NCI-H345 (cell line): ENCODE data around the gene NR2F6.

Source experiments
- DNase-seq: peaks from one replicate; lab custom pipeline; 2025; lab: John Stamatoyannopoulos, UW

The NR2F6 gene

DNA sequence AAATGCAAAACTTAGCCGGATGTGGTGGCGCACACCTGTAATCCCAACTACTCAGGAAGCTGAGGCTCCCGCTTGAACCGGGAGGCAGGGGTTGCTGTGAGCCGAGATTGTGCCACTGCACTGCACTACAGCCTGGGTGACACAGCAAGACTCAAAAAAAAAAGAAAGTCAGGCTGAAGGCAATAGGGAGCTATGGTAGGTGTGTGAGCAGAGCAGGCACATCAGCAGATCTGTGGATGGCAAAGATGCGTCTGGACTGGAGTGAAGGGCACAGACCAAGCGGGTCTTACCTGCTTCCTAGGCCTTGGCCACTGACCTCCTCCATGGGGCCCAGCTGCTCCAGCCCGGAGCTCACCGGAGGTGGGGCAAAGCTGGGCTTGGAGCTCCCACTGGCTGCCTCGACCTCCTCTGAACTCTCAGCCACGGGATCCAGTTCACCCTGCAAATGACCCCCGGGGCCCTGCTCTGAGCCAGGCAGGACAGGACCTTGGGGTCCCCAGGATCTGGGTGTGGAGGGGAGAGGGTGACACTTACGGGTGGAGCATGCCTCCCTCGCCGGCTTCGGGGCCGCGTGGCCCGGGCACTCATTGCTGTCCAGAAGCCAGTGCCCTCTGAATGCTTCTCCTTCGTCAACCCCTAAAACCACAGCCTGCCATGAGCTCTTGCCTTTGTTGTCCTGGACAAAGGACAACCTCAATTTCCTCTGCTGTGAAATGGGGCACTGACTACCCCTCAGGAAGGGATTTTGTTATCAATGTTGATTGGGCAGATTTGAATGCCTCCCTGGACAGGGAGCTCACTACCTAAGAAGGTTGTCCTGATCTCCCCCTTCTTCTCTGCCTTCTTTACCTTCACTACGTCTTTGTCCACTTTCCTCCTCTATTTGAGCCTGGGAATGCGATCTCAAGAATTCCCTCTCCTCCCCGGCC is 18.3 kb upstream of the NR2F6 start:
- DNase-seq = no peak

DNA sequence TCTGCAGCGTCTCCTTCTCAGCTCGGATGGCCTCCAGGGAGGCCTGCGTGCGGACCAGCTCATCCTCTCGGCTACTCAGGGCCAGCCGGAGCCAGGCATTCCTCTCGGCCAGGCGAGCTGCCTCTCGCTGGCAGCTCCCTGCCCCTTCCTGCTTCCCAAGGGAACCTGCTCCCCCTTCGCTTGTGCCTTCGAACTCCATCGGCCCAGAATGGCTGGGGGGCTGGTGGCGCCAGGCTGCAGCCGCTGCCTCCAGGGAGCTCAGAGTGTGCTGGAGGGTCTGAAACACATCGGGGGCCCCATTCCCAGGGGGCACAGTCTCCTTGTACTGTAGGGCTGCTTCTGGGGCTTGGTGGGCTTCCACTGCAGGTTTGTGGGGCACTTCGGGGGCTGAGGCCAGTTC is 16.8 kb upstream of the NR2F6 start:
- DNase-seq = no peak

DNA sequence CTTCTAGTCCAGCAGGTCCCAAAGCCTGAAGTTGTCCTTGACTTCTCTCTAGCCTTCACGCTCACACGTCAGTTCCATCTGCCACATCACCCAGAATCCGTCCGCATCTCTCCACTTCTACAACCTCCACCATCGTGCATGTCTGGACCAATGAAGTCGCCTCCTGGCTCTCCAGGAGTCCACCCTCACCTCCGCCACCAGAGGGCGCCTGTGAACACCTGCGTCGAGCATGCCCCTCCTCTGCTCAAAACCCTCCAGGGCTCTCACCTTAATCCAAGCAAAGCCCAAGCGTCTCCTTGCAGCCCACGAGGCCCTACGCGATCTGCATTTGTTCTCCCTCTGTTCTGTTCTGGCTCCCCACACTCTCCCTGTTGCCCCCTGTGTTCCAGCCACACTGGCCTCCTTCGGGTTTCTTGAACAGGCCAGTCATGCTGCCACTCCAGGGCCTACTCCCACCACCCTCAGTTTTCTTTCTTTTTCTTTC is 15.2 kb upstream of the NR2F6 start:
- DNase-seq = peak; percentile 74

DNA sequence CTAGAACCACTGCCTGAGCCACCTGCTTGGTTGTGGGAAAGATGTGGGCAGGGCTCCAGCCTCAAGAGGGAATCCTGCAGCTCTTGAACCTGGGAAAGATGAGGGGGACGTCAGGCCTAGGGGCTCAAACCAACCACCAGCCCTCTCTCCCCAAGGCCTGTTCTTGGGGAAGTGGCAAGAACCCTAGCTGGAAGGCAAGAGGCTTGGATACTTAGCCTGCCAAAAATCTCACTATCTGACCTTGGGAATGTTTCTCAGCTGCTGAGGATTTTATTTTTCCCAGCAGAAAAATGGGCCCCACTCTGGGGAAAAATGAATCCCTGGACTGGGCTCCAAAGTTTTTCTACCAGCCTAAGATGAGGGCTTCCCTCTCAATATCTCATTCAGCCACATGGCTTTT is 14.2 kb upstream of the NR2F6 start:
- DNase-seq = no peak

DNA sequence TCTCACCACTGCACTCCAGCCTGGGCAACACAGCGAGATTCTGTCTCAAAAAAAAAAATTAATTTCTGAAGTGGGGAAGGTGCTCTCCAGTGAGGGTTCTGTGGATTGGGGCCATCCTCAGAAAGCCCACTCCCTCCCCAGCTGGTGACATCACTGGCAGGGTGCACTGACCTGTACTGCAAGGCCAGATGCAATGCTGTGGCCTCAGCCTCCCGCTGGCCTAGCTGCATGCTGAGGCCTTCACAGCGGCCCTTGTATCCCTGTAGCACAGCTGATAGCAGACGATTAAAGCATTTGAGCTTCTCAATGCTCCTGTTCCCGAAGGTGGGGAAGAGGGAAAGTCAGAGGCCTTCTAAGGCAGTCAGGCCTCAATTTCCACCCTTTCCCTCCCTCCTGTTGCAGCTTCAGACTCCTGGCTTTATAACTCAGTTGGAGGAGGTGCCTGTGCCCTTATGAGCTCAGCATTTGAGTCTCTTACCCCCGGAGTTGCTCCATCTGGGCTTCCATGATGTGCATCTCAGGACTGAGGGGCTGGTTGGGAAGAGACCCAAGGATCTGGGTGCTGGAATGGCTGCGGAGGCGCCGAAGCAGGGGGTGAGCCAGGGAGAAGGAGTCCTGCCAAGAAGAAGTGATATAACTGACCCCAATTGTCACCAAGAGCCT is 13.5 kb upstream of the NR2F6 start:
- DNase-seq = no peak

DNA sequence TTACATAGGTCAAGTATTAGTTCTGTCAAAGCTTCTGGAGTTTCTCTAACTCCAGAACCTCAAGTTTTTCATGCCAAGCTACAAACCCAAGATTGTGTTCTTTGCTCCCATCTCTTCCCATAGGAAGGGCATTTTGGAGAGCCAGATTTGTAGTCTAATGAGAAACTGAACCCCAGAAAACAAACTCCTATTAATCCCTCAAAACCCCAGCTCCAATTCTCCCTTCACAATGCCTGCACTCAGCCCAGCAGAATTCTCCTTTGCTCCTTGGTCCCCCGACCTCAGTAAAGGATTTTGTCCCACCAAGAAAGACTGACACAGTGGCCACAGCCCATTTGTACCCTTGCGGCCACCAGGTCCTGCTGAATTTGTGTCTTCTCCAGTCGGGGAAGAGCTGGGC is 10.4 kb upstream of the NR2F6 start:
- no peak for DNase-seq

DNA sequence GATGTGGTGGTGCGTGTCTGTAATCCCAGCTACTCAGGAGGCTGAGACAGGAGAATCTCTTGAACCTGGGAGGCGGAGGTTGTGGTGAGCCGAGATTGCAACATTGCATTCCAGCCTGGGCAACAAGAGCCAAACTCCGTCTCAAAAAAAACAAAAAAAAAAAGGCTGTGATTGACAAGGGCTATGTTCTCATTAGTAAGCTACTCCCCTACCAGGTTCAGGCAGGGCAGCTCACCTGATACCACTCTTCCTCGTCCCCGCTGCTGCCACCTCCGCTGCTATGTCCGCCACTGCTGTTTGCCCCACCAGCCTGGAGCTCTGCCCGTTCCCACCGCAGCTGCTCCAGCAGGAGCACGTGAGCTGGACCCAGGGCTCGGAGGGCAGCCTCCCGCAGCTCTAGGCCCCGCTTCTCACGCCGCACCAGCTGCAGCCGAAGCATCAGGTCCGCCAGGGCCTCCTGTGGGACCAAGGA is 9.5 kb upstream of the NR2F6 start:
- DNase-seq = no peak

DNA sequence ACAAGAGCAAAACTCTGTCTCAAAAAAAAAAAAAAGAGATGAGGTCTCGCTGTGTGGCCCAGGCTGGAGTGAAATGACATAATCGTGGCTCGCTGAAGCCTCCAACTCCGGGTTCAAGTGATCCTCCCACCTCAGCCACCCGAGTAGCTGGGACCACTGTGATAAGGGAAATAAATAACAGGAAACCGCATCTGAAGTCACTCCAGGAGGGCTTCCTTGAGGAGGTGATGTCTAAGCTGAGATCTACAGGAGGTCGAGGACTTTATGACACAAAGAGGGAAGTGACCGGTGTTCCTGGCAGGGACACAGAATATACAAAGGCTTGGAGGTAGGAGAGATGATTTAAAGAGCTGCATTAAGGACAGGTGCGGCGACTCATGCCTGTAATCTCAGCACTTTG is 8.9 kb upstream of the NR2F6 start:
- DNase-seq = no peak

DNA sequence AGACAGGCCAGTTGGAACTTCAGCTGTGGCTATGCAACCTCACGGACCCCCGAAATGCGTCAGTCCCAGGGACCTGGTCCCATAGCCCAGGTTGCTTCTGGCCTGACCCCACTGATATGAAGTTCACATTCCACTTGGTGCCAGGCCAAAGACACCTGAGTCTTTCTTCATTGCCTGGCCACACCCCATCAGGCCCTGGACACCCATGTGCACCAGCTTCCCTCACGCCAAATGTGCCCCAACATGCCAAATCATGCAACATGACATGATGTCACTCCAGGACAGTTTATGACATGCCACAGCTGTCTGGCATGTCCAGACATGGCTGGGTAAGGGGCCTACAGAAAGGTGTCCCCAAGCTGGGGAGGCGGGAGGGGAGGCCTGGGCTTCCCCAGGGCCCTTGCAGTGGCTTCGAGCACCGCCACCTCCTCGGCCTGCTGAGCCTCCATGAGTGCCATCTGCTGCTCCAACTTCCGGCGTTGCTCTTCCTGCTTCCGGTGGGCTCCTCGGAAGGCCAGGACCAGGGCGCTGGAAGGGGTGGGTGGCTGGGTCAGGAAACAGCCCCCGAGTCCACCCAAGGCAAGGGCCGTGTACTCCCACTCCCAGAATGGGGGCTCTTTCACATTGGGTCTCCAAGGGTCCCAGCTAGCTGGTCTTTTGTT is 4.3 kb upstream of the NR2F6 start:
- DNase-seq = no peak

DNA sequence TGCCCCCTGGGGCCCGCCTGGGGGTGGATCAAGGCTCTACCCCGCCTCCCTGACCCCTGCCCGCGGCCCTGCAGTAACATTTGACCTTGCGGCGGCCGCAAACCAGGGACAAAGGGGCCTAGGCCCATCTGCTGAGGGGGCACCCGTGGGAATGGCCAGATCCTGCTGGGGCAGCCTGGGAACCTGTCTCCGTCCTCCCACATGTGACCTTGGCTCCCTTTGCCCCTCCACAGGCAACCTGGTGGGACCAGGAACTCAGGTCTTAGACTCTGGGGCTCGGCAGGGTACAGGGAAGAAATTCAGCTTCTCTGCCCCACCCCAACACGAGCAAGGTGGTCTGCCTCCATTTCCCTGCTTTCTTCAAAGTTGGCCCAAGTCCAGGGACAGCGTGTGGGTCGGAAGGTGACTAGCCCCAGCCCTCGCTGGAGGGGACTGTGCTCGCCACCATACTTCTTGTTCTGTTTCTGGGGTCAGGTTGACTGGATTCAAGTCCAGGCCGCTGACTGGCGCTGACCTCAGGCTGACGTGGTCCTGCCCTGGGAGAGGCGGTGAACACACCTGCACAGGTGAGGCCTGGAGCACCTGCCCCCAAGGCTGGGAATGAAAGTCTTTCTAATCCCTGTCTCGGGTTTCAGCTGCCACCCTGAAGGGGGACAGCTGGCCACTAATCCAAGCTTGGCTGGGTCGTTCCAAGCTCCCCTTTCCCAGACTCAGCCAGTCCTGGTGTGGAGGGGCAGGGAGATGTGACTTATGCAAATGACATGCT is 2.5 kb upstream of the NR2F6 start:
- no peak for DNase-seq

DNA sequence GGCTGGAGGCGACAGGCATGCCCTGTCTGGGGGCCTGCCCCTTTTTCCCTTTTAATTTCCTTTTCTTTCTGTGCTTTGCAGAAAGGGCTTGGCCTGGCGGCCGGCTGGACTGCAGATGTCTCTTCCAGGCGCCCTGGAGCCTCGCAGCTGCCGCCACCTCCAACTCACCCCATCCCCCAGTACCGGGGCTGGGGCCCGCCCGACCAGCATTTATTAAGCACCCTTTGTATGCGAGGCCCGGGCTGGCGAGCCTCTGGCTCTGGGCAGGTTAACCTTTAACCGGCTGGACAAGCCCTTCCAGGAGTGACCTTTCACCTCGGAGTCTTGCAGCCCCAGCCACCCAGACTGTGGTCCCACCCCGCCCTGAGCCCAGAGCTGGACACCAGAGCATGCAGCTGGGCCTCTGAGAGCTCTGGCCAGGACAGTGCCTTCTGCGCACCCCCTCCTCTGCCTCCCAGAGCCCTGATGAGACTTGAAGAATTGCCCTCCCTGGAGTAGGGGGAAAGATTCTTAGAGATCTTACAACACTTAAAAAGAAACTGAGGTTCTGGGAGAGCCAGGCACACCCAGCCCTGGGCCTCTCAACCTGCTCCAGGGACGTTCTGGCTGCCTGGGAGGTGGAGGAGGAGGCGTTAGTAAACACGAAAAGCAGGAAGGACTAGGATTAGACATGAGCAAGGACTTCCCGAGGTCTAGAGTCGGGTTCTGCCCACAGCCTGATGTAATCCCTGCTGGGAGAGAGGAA is 1.1 kb upstream of the NR2F6 start:
- DNase-seq = no peak

DNA sequence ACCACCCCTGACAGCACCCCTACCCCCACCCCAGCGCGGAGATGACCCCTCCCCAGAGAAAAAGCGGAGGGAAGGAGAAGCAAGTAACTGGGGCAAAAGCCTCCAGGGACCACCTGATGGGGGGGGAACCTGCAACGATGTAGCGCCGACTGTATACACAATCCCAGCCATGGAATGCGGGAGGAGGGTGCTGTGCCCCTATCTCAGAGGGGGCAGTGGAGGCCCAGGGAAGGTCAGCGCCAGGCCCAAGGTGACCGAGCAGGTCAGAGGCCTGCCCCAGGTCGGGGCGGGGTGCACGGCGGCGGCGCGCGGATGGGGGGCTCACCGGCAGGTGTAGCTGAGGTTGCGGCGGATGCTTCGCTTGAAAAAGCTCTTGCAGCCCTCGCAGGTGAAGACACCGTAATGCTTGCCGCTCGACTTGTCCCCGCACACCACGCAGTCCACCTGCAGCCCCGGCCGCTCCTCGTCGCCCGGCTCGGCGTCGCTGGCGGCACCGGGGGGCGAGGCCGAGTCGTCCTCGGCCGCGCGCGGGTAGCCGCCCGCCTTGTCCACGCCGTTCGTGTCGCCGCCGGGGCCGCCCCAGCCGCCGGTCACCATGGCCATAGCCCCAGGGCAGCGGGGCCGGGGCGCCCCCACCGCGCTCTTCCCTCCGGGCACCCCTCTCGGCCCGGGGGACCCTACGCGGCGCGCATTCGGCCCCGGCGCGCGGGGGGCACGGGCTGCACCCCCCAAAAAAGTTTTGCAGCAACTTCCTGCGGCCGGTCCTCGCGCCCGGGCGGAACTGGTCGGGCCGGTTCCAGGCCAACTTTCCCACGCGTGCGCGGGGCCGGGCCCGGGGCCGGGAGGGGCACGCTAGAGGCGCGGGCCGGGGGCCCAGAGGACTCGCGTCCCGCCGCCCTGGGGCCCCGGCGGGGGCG is 843 bp downstream of the NR2F6 start:
- DNase-seq = no peak

DNA sequence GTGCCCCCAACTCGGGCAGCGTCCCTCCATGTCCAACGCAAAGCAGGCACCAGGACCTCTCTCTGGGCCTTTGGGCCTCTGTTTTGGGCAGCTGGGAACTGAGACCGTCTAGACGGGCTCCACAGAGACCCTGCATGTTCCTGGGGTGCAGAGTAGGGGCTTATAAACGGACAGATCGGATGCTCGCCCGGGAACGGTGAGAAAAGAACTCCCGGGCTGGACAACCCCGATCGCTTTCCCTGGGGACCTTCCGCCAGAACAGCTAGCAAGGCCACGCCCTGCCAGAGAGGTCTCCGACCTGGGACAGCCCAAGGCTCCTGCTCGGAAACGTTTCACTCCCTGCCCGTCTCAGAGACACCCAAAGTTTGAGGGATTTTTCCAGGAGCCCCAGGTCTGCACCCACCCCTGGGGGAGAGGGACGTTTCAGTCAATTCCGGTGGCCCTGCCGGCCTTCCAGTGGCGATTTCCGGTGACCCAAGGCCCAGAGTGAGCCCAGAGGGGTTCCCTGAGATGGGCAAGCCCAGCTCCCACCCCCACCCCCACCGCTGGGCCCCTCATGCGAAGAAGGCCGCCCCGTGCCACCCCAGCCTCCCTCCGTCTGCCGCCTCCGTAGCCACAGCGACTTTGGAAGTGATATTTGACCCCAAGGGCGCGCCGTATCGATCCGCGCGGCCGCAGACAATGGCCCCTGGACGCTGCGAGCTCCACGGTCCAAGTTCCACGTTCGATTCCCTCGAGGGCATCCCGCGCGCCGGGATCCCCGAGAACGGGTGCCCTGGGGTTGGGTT is 1.7 kb downstream of the NR2F6 start:
- DNase-seq = no peak

DNA sequence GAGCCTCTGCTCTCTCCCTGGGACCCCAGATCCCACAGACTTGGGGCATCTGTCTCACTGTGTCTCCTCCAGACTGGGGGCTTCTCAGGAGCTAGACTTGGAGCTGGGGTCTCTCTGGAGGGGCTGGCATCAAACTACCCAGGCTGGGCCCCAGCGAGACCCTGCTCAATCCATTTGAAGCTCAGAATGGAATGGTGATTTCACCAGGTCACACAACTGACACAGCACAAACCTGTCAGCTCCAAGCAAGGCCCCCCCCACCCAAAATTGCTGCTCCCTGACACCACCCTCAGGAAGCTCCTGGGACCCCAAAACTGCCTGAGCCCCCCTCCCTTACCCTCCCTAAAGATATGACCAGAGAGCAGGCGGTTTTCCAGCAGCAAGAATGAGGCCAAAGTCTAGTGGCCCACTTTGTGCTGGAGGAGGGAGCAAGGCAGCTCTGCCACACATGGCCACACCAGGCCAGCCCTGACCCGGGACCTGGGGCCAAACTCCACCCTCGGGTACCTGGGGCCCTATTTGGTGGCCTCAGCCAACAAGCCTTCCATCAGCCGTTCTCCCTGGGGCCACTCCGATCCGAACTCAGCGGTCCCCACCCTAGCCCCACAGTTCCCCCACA is 2.4 kb downstream of the NR2F6 start:
- DNase-seq = no peak

DNA sequence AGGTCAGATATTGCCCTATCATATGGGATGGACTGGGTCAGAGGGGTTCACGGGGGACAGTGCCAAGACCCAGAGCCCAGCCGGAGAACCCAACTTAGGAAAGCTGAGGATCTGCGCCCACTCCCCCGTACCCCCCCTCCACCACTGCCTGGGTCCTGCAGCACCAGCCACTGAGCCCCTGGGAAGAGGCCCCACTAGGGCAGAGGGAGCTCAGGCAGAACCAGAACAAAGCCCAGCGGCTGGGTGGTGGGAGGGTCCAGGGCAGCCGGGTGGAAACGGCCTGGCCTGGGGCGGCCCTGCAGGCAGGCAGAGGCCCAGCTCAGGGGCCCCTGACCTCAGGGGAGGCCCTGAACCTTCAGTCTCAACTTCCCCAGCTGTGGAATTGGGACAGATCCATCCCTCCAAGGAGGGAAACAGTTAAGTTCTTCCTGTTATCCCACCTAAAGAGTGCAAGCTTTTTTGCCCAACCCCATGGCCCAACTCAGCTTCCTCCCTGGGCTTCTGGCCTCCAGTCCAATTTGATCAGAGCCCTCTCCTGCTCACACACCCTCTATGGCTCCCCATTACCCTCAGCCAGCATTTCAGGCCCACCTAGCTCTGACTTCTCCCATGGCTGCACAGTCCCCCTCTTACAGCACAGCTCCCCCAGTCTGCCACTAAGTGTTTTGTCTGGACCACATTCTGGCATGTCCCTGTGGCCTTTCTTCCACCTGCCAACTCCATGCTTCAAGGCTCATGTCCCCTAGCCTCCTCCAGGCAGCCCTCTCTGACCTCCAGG is 3.1 kb downstream of the NR2F6 start:
- no peak for DNase-seq

DNA sequence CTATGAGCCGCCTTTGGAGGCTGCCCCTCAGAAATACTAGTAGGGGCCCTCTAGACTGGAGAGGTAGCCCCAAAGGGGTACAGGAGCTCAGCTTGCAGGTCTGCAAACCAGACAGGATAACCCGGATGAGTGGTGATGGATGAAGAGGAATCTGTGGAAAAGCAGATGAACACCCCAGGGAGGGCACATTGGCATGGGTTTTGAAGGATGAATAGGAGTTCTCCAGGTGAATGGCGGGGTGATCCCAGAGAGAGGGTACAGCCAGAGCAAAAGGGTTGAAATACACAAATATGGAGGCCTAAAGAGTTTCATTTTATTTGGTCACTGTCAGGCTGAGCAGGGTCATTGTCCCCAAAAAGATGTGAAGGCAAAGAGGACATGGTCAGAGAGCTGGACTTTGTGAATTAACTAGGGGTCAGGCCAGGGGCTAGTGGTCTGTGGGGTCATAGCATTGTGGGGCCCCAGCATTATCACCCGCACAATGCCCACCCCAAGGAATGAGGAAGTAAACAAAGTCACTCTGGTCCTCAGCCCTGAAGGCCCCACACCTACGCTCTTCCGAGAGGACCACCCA is 4.8 kb downstream of the NR2F6 start:
- DNase-seq = no peak

DNA sequence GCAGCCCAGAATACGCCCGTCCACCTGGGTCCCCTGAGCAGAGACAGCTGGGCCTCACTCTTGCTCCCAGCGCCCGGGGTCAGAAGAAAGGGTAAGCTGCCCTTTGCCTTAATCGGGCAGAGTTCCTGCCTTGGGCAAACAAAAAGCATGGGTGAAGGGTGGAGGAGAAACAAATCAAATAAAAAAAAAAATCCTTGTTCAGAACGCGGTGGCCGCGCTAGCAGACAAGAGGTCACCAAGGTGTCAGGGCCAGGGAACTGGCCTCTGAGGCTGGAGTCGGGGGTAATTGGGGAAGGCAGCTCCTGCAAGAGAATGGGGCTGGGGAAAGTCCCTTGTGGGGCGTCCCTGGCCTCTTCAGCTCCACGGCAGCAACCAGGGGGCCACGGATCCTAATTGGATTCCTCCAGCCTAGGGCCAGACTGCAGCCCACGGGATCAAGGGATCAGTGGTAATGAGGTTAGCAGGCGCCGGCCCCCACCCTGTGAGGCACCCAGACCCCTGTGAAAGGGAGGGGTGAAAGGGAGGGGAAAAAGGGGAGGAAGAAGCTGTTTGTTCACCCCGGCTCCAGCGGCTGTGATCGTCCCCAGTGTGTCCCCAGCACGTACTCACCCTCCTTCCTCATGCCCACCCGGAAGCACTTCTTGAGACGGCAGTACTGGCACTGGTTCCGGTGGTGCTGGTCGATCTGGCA is 5.5 kb downstream of the NR2F6 start:
- no peak for DNase-seq
